GM12873 (cell line): Measurements from ENCODE around the gene FOXA3.

Source experiments
- CTCF ChIP-seq: IDR thresholded peaks from 2 replicates; pipeline ENCODE4 v1.5.1; 2012; ENCODE audit warnings: low read depth, mild to moderate bottlenecking, moderate library complexity, low read length, control low read depth; ENCODE audit not compliant: insufficient read depth; ENCODE audit errors: missing control alignments

Gene FOXA3

GRCh38 chr19:45883586-45883880 lies 19.4 kb downstream of the FOXA3 start:
- TF ChIP-seq CTCF, result no peak

GRCh38 chr19:45883881-45884681 lies 20.0 kb downstream of the FOXA3 start:
- no peak for TF ChIP-seq CTCF

- no peak for TF ChIP-seq CTCF
Measured at GRCh38 chr19:45884682-45885555, 20.8 kb downstream of the FOXA3 start.

- TF ChIP-seq CTCF, result no peak
Measured at GRCh38 chr19:45885556-45886426, 21.7 kb downstream of the FOXA3 start, which contains the start of gene IRF2BP1. Gene IRF2BP1 (minus strand): TSS chr19:45886141. CDS start chr19:45885774, 367 bp downstream.

- no peak for TF ChIP-seq CTCF
Measured at GRCh38 chr19:45886427-45887199, 22.5 kb downstream of the FOXA3 start.

GRCh38 chr19:45887200-45887710 lies 23.1 kb downstream of the FOXA3 start:
- TF ChIP-seq CTCF, result no peak
